SK-N-SH treated with all-trans-retinoic acid at 6 μM for 48 hours (cell line): ENCODE measurements around the gene INSL3.

ENCODE experiments used
- CSDC2 ChIP-seq: fragments of 250-450 bp; sonication (Bioruptor Pico); IDR thresholded peaks from 2 replicates; pipeline ENCODE4 v1.5.0; 2020; ENCODE audit warnings: mild to moderate bottlenecking, moderate library complexity
- ESRRG ChIP-seq: fragments of 250-450 bp; sonication (Bioruptor Pico); IDR thresholded peaks from 2 replicates; pipeline ENCODE4 v1.6.1; 2021; ENCODE audit warnings: mild to moderate bottlenecking
- GLIS3 ChIP-seq: fragments of 250-450 bp; sonication (Bioruptor Pico); IDR thresholded peaks from 2 replicates; pipeline ENCODE4 v1.5.0; 2020; ENCODE audit warnings: mild to moderate bottlenecking, moderate library complexity
- POU6F1 ChIP-seq: fragments of 250-450 bp; sonication (Bioruptor Pico); IDR thresholded peaks from 2 replicates; pipeline ENCODE4 v1.8.0; 2021; ENCODE audit warnings: low read depth, mild to moderate bottlenecking, moderate library complexity, borderline replicate concordance
- ZNF8 ChIP-seq: fragments of 450-650 bp; formaldehyde crosslinking; IDR thresholded peaks from 2 replicates; pipeline ENCODE4 v1.5.0; 2020; ENCODE audit warnings: mild to moderate bottlenecking, moderate library complexity

GRCh38 chr19:17811103-17811502 lies 10.2 kb downstream of the INSL3 start:
- TF ChIP-seq CSDC2 (CRISPR knock-in tag) (no peak), GLIS3 (CRISPR knock-in tag) (no peak), ZNF8 (no peak), POU6F1 (CRISPR knock-in tag) (no peak), ESRRG (CRISPR knock-in tag) (no peak)
